ENCODE data around the gene GSDME. TPM values are rescaled to one million over a fixed set of nuclear protein-coding genes. Genes with fewer than 3 reads are reported as not detected.

GSDME gene
- 10 to 100 TPM in 2 of 6 donors, 1 to 10 TPM in 4; 3.8 to 41.9 (median 7.5) TPM for total RNA-seq

- Histone ChIP-seq H3K27ac (peak within 1 kb of the TSS; percentile 35 to 88 (median 60)), H3K9me3 (no peaks in the 10 kb centered on the region), H3K36me3 (no peaks in the 10 kb centered on the region), H3K27me3 (peaks cover 0 to 10% (median 5%) of the 10 kb centered on the region in 4 donors), H3K4me3 (peak within 1 kb of the TSS; percentile 50 to 83 (median 69)), H3K4me1 (peaks cover 8 to 14% (median 10%) of the 10 kb centered on the region in 4 donors)
- ATAC-seq (ENCODE audit: low FRiP score in 2 of 2) (peak; percentile 68 to 92), DNase-seq (peak; percentile 31 to 94)
- 20 to 46% methylated on average over 11 to 30 of the region's 81 CpGs for WGBS, 2 donors
- TF ChIP-seq POLR2A (IDR thresholded peaks at IDR 0.05), result peak in 1 of 4 donors; percentile 66
- no peak for TF ChIP-seq EP300 (IDR thresholded peaks at IDR 0.05)
These were observed at the start of gene GSDME for GRCh38 chr7:24757353-24758275. TSS of gene GSDME (minus strand) at chr7:24757464. CDS start at chr7:24749774, 7,690 bp downstream.

- 94 to 98% methylated on average over 5 of the region's 5 CpGs for WGBS, 2 donors
- ATAC-seq (ENCODE audit: low FRiP score in 2 of 2) (no peak), DNase-seq (no peak)
- TF ChIP-seq, protein P1, sequence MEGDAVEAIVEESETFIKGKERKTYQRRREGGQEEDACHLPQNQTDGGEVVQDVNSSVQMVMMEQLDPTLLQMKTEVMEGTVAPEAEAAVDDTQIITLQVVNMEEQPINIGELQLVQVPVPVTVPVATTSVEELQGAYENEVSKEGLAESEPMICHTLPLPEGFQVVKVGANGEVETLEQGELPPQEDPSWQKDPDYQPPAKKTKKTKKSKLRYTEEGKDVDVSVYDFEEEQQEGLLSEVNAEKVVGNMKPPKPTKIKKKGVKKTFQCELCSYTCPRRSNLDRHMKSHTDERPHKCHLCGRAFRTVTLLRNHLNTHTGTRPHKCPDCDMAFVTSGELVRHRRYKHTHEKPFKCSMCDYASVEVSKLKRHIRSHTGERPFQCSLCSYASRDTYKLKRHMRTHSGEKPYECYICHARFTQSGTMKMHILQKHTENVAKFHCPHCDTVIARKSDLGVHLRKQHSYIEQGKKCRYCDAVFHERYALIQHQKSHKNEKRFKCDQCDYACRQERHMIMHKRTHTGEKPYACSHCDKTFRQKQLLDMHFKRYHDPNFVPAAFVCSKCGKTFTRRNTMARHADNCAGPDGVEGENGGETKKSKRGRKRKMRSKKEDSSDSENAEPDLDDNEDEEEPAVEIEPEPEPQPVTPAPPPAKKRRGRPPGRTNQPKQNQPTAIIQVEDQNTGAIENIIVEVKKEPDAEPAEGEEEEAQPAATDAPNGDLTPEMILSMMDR (IDR thresholded peaks at IDR 0.05), result no peak
- TF ChIP-seq POLR2A (IDR thresholded peaks at IDR 0.05) (no peak), POLR2AphosphoS5 (IDR thresholded peaks at IDR 0.05) (no peak), EP300 (IDR thresholded peaks at IDR 0.05) (no peak)
- Histone ChIP-seq H3K4me3 (no peak overlapping the region), H3K9me3 (no peaks in the 10 kb centered on the region), H3K4me1 (no peaks in the 10 kb centered on the region), H3K27ac (no peak overlapping the region), H3K27me3 (no peaks in the 10 kb centered on the region), H3K36me3 (peaks cover 6 to 28% (median 12%) of the 10 kb centered on the region in 4 donors)
These were observed 45.0 kb upstream of the GSDME start for GRCh38 chr7:24802300-24802699.

- Histone ChIP-seq H3K36me3 (peaks cover 6 to 28% (median 12%) of the 10 kb centered on the region in 4 donors), H3K9me3 (no peaks in the 10 kb centered on the region), H3K27me3 (no peaks in the 10 kb centered on the region), H3K27ac (no peak overlapping the region), H3K4me3 (no peak overlapping the region), H3K4me1 (no peaks in the 10 kb centered on the region)
- WGBS, 2 donors, result 100% methylated on average over 2 of the region's 2 CpGs
- TF ChIP-seq POLR2AphosphoS5 (IDR thresholded peaks at IDR 0.05) (no peak), POLR2A (IDR thresholded peaks at IDR 0.05) (no peak), EP300 (IDR thresholded peaks at IDR 0.05) (no peak)
- TF ChIP-seq, protein P1 (IDR thresholded peaks at IDR 0.05), result no peak
- ATAC-seq (ENCODE audit: low FRiP score in 2 of 2), result no peak
- DNase-seq, result no peak
These were observed 44.6 kb upstream of the GSDME start for GRCh38 chr7:24801883-24802282.

GRCh38 chr7:24800667-24801066 lies 43.4 kb upstream of the GSDME start:
- WGBS, 2 donors, result 88 to 92% methylated on average over 9 of the region's 9 CpGs
- ATAC-seq (ENCODE audit: low FRiP score in 2 of 2), result no peak

GRCh38 chr7:24800073-24800472 lies 42.8 kb upstream of the GSDME start:
- H3K9me3 ChIP-seq, result no peaks in the 10 kb centered on the region
- H3K4me1 ChIP-seq, result no peaks in the 10 kb centered on the region
- H3K27ac ChIP-seq, result no peak overlapping the region
- TF ChIP-seq, protein P1 (IDR thresholded peaks at IDR 0.05), result no peak
- no peak for TF ChIP-seq POLR2AphosphoS5 (IDR thresholded peaks at IDR 0.05)
- no peak for TF ChIP-seq EP300 (IDR thresholded peaks at IDR 0.05)
- no peak for TF ChIP-seq POLR2A (IDR thresholded peaks at IDR 0.05)
- no peak overlapping the region for H3K4me3 ChIP-seq
- DNase-seq (no peak), ATAC-seq (ENCODE audit: low FRiP score in 2 of 2) (no peak)
- H3K36me3 ChIP-seq, result peaks cover 6 to 25% (median 12%) of the 10 kb centered on the region in 4 donors
- no peaks in the 10 kb centered on the region for H3K27me3 ChIP-seq
- 93 to 97% methylated on average over 6 of the region's 6 CpGs for WGBS, 2 donors

More at GRCh38 chr7:24800667-24801066, 43.4 kb upstream of the GSDME start:
- Histone ChIP-seq H3K4me3 (no peak overlapping the region), H3K9me3 (no peaks in the 10 kb centered on the region), H3K27me3 (no peaks in the 10 kb centered on the region), H3K4me1 (no peaks in the 10 kb centered on the region), H3K27ac (no peak overlapping the region), H3K36me3 (peaks cover 6 to 25% (median 12%) of the 10 kb centered on the region in 4 donors)
- no peak for TF ChIP-seq EP300 (IDR thresholded peaks at IDR 0.05)
- no peak for TF ChIP-seq POLR2A (IDR thresholded peaks at IDR 0.05)
- TF ChIP-seq, protein P1 (IDR thresholded peaks at IDR 0.05), result no peak
- no peak for TF ChIP-seq POLR2AphosphoS5 (IDR thresholded peaks at IDR 0.05)
- DNase-seq, result no peak

Measured in upper lobe of left lung (tissue), 6 donors.